GM23338 (cell line): ENCODE measurements around the gene TMED8.

Source experiments
- CREB1 ChIP-seq: fragments of 250-450 bp; sonication (Bioruptor Pico); IDR thresholded peaks from 2 replicates; pipeline ENCODE4 v1.5.0; 2020; ENCODE audit warnings: low read depth, mild to moderate bottlenecking, moderate library complexity
- CTCF ChIP-seq, 2 experiments: fragments of 200-600 bp in 1 of 2; sonication (generic) in 1 of 2; conservative IDR thresholded peaks; 2 replicates each; pipeline versions ENCODE4 v1.5.1 to v1.6.1; 2016 to 2017; ENCODE audit warnings: antibody characterized with exemption in 2 of 2, low read depth in 2 of 2, mild to moderate bottlenecking in 2 of 2, moderate library complexity in 1 of 2
- ETS1 ChIP-seq: IDR thresholded peaks from 2 replicates; pipeline ENCODE4 v1.6.1; 2016; ENCODE audit warnings: antibody characterized with exemption
- EZH2 ChIP-seq: fragments of 200-600 bp; sonication (generic); IDR thresholded peaks from one replicate; pipeline ENCODE4 v1.8.0; 2017; ENCODE audit warnings: antibody characterized with exemption, mild to moderate bottlenecking, low read depth; ENCODE audit not compliant: unreplicated experiment
- EZH2phosphoT487 ChIP-seq: fragments of 200-600 bp; sonication (generic); IDR thresholded peaks from one replicate; pipeline ENCODE4 v1.8.1; 2018; ENCODE audit warnings: antibody characterized with exemption; ENCODE audit not compliant: unreplicated experiment
- POLR2AphosphoS5 ChIP-seq: IDR thresholded peaks from 2 replicates; pipeline ENCODE4 v1.6.1; 2016; ENCODE audit warnings: antibody characterized with exemption, low read depth
- REST ChIP-seq: IDR thresholded peaks from one replicate; pipeline ENCODE4 v1.6.1; 2018; ENCODE audit warnings: antibody characterized with exemption; ENCODE audit not compliant: unreplicated experiment

GRCh38 chr14:77303417-77304156, 73.3 kb downstream of the TMED8 start:
- TF ChIP-seq CTCF (conservative IDR thresholded peaks at IDR 0.05; ENCODE audit: low read depth in 2 of 2) (no peak), POLR2AphosphoS5 (no peak), EZH2phosphoT487 (no peak), REST (no peak), EZH2 (no peak), CREB1 (no peak), ETS1 (no peak)
